ENCODE results near the gene C4orf51.

C4orf51 gene

DNA sequence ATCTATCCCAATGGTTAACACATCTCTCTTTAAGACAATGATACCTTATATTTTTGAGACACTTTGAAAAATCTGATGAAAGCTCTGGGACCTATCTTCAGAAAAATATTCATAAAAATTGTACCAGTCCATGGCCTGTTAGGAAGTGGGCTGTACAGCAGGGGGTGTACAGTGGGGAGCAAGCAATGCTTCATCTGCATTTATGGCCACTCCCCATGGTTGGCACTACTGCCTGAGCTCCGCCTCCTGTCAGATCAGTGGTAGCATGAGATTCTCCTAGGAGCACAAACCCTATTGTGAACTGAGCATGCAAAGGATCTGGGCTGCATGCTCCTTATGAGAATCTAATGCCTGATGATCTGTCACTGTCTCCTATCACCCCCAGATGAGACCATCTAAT is 42.6 kb downstream of the C4orf51 start:
- Histone ChIP-seq H3K27me3 (no peaks in the 10 kb centered on the region), H3K4me3 (ENCODE audit: low read depth in 1 of 2, low read length in 1 of 2) (no peak overlapping the region), H3K36me3 (no peaks in the 10 kb centered on the region), H3K9me3 (no peaks in the 10 kb centered on the region), H3K27ac (no peak overlapping the region), H3K4me1 (ENCODE audit: control insufficient read depth in 1 of 2, insufficient read depth in 1 of 2, low read depth in 1 of 2, low read length in 1 of 2) (no peaks in the 10 kb centered on the region)
- TF ChIP-seq, protein P1, sequence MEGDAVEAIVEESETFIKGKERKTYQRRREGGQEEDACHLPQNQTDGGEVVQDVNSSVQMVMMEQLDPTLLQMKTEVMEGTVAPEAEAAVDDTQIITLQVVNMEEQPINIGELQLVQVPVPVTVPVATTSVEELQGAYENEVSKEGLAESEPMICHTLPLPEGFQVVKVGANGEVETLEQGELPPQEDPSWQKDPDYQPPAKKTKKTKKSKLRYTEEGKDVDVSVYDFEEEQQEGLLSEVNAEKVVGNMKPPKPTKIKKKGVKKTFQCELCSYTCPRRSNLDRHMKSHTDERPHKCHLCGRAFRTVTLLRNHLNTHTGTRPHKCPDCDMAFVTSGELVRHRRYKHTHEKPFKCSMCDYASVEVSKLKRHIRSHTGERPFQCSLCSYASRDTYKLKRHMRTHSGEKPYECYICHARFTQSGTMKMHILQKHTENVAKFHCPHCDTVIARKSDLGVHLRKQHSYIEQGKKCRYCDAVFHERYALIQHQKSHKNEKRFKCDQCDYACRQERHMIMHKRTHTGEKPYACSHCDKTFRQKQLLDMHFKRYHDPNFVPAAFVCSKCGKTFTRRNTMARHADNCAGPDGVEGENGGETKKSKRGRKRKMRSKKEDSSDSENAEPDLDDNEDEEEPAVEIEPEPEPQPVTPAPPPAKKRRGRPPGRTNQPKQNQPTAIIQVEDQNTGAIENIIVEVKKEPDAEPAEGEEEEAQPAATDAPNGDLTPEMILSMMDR (IDR thresholded peaks at IDR 0.05): no peak

DNA sequence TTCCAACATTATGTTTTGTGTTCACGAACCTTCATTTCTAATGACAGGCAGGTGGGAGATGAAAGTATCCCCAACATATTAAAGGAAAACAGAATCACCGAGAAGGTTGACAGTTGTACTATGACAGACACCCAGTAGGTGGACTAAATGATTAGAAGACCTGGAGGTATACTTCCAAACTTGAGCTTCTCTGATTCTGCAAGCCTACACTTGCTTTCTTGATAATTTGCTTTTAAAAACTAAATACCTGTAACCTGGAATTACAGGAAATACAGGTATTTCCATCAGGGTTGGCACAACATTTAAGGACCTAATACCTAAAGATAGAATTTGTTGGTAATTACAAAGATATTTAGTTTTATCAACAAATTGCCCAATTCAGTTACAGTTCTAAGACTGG is 43.4 kb downstream of the C4orf51 start:
- TF ChIP-seq, protein P1 (IDR thresholded peaks at IDR 0.05): no peak
- Histone ChIP-seq H3K27ac (no peak overlapping the region), H3K36me3 (no peaks in the 10 kb centered on the region), H3K9me3 (no peaks in the 10 kb centered on the region), H3K27me3 (no peaks in the 10 kb centered on the region), H3K4me1 (ENCODE audit: control insufficient read depth in 1 of 2, insufficient read depth in 1 of 2, low read depth in 1 of 2, low read length in 1 of 2) (no peaks in the 10 kb centered on the region), H3K4me3 (ENCODE audit: low read depth in 1 of 2, low read length in 1 of 2) (no peak overlapping the region)

DNA sequence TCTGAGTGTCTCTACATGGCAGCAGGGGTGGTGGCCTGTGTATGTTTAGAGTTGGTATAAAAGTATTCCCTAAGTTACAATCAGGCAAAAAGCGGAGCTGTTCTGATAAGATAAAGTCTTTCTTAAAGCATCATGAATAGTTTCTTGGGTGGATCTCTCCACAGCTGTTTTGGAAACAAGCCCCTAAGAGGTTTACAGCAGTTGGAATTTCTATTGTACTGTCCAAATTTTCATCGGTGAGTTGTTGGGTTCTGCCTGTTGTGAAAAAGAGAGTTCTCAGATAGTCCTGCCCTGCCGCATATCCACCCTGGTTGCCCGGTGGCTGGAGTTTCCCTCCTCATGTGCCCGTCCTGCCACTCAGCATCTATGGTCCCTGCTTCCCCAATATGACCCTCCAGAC is 50.1 kb downstream of the C4orf51 start:
- H3K4me3 ChIP-seq (ENCODE audit: low read depth in 1 of 2, low read length in 1 of 2): no peak overlapping the region
- TF ChIP-seq, protein P1 (IDR thresholded peaks at IDR 0.05): no peak
- no peaks in the 10 kb centered on the region for H3K9me3 ChIP-seq
- peaks cover 0 to 13% of the 10 kb centered on the region in 2 experiments for H3K4me1 ChIP-seq (ENCODE audit: control insufficient read depth in 1 of 2, insufficient read depth in 1 of 2, low read depth in 1 of 2, low read length in 1 of 2)
- H3K27me3 ChIP-seq: peaks cover 34% of the 10 kb centered on the region
- no peaks in the 10 kb centered on the region for H3K36me3 ChIP-seq
- H3K27ac ChIP-seq: no peak overlapping the region

DNA sequence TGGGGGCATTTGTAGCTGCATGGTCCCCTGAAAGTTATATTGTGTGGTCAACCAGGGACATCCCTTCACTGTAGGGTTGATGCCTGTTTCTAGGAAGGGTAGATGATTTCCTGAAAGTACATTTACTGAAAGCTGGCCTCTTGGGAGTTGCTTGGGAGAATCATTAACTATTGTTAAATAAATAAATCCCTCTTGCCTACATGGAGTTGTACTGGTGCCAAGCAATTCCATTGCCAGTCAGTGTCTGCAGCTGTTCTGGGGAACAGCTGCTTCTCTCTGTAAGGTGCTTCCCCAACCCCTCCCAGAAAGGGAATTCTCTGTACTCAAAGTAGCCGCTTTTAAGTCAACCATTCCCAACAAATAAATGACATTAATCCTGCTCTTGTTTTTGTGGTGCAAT is 51.1 kb downstream of the C4orf51 start:
- Histone ChIP-seq H3K9me3 (no peaks in the 10 kb centered on the region), H3K4me1 (ENCODE audit: control insufficient read depth in 1 of 2, insufficient read depth in 1 of 2, low read depth in 1 of 2, low read length in 1 of 2) (peaks cover 0 to 13% of the 10 kb centered on the region in 2 experiments), H3K27ac (no peak overlapping the region), H3K27me3 (peaks cover 34% of the 10 kb centered on the region), H3K4me3 (ENCODE audit: low read depth in 1 of 2, low read length in 1 of 2) (no peak overlapping the region), H3K36me3 (no peaks in the 10 kb centered on the region)
- TF ChIP-seq, protein P1 (IDR thresholded peaks at IDR 0.05): no peak

DNA sequence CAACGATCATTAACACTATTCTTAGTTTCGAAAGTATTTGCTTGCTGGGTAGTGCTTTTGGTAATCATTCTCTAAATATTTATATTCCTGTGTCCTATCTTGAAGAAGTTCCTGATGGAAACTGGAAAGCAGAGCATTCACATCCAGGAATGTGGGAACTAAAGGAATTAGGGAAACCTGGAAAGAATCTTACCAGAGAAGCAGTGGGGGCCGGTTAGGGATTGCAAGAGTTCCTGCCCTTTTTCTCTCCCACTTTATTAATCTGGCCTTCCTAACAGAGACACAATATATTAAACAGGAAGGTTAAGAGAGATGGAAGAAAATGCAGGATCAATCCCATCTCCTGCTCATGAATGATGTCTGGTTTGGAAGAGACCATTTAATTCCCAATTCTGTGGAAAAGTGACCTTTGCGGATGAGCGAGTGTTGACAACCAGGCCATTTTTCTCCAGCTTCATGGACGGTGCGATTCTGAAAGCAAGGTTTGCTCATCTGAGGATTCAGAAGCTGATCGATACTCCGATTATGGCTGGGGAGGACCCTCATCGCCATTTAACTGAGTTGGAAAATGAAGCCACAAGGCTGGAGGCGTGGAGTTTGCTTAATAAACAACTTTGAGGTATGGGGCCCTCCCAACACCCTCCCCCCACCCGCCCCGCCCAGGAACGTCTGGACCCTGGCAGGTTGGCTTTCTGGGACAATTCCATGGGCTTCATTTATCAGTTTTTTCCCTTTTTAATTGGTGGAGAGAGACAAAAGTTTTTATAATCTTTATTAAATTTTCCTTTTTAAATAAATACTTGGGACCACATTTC is 52.3 kb downstream of the C4orf51 start:
- Histone ChIP-seq H3K4me1 (ENCODE audit: control insufficient read depth in 1 of 2, insufficient read depth in 1 of 2, low read depth in 1 of 2, low read length in 1 of 2) (peaks cover 0 to 13% of the 10 kb centered on the region in 2 experiments), H3K27ac (no peak overlapping the region), H3K27me3 (peaks cover 34% of the 10 kb centered on the region), H3K4me3 (ENCODE audit: low read depth in 1 of 2, low read length in 1 of 2) (peak overlapping the region; percentile 45 to 62), H3K36me3 (no peaks in the 10 kb centered on the region), H3K9me3 (no peaks in the 10 kb centered on the region)
- TF ChIP-seq, protein P1 (IDR thresholded peaks at IDR 0.05): no peak
